NB4 (cell line): ENCODE measurements around the gene SLX1A.
"Not testable (repeated sequence)": the region's sequence is repeated elsewhere in the genome, so short reads cannot be mapped to it uniquely, and the experiment has no call there.

ENCODE experiments used
- POLR2A ChIP-seq: IDR thresholded peaks from 2 replicates; pipeline ENCODE4 v1.6.1; 2011; ENCODE audit warnings: mild to moderate bottlenecking; ENCODE audit not compliant: insufficient read length; ENCODE audit errors: extremely low read depth
- TF ChIP-seq, protein P1 (sequence below): IDR thresholded peaks from one replicate; pipeline ENCODE4 v1.5.1; 2012; ENCODE audit warnings: low read depth, low read length
- TF ChIP-seq, protein P2 (sequence below): IDR thresholded peaks from 2 replicates; pipeline ENCODE4 v1.6.1; 2011; ENCODE audit warnings: low read depth, low read length

- TF ChIP-seq, protein P1, sequence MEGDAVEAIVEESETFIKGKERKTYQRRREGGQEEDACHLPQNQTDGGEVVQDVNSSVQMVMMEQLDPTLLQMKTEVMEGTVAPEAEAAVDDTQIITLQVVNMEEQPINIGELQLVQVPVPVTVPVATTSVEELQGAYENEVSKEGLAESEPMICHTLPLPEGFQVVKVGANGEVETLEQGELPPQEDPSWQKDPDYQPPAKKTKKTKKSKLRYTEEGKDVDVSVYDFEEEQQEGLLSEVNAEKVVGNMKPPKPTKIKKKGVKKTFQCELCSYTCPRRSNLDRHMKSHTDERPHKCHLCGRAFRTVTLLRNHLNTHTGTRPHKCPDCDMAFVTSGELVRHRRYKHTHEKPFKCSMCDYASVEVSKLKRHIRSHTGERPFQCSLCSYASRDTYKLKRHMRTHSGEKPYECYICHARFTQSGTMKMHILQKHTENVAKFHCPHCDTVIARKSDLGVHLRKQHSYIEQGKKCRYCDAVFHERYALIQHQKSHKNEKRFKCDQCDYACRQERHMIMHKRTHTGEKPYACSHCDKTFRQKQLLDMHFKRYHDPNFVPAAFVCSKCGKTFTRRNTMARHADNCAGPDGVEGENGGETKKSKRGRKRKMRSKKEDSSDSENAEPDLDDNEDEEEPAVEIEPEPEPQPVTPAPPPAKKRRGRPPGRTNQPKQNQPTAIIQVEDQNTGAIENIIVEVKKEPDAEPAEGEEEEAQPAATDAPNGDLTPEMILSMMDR = not testable (repeated sequence)
- TF ChIP-seq POLR2A = not testable (repeated sequence)
- TF ChIP-seq, protein P2, sequence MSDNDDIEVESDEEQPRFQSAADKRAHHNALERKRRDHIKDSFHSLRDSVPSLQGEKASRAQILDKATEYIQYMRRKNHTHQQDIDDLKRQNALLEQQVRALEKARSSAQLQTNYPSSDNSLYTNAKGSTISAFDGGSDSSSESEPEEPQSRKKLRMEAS = not testable (repeated sequence)
These were observed 15.4 kb downstream of the SLX1A start for GRCh38 chr16:30209032-30209431.
